Stomach (tissue), 9 donors: ENCODE measurements around the gene GPRC5B. TPM values are rescaled to one million over a fixed set of nuclear protein-coding genes. Genes with fewer than 3 reads are reported as not detected.
A peak's percentile ranks its signal among the peaks of the same experiment; 100 is the strongest.

Experiments
- DNase-seq, 2 donors: peaks; one replicate each; pipeline versions ENCODE4 v3.0.0 to v3.0.0-alpha.2; 2013 to 2019
- H3K27ac ChIP-seq, 5 donors: fragments of 200-600 bp in 4 of 5; sonication (generic) in 4 of 5; one replicate each; pipeline ENCODE4 v1.5.1; 2013 to 2019; ENCODE audit warnings: mild to moderate bottlenecking in 1 of 5, moderate library complexity in 1 of 5
- H3K27me3 ChIP-seq, 3 donors: fragments of 200-600 bp; sonication (generic); one replicate each; pipeline ENCODE4 v1.5.1; 2017 to 2019; ENCODE audit warnings: mixed run types in 1 of 3
- H3K36me3 ChIP-seq, 4 donors: fragments of 200-600 bp; sonication (generic); 1 replicate in 3 of 4; 2 replicates in 1 of 4; pipeline ENCODE4 v1.5.1; 2016 to 2019
- H3K4me1 ChIP-seq, 4 donors: fragments of 200-600 bp; sonication (generic); one replicate each; pipeline ENCODE4 v1.5.1; 2016 to 2019
- H3K4me3 ChIP-seq, 4 donors: fragments of 200-600 bp; sonication (generic) in 3 of 4; one replicate each; pipeline ENCODE4 v1.5.1; 2016 to 2019; ENCODE audit warnings: mild to moderate bottlenecking in 1 of 4
- H3K9me3 ChIP-seq, 4 donors: fragments of 200-600 bp; sonication (generic); one replicate each; pipeline ENCODE4 v1.5.1; 2016 to 2019
- EP300 ChIP-seq: sonication (generic); formaldehyde crosslinking; IDR thresholded peaks from one replicate; pipeline ENCODE4 v1.6.1; 2017; ENCODE audit warnings: antibody characterized with exemption
- POLR2A ChIP-seq, 4 donors: fragments of 450-650 bp; IDR thresholded peaks; one replicate each; pipeline ENCODE4 v1.6.1; 2016; ENCODE audit warnings: antibody characterized with exemption in 4 of 4, control low read depth in 2 of 4, mild to moderate bottlenecking in 1 of 4, moderate library complexity in 1 of 4
- POLR2AphosphoS5 ChIP-seq, 3 donors: sonication (generic); formaldehyde crosslinking; IDR thresholded peaks; one replicate each; pipeline ENCODE4 v1.6.1; 2016; ENCODE audit warnings: antibody characterized with exemption in 3 of 3
- WGBS, 5 donors: extraction: QIAGEN DNeasy Blood & Tissue Kit in 3 of 5; methylation state at CpG; one replicate each; pipeline versions ENCODE4 v1.1.5 to v1.1.7; 2013 to 2018; 5-methylcytosine and 5-hydroxymethylcytosine counted together
- intact Hi-C: fragments of 100-400 bp; cut with DNase I; formaldehyde crosslinking; loops from one replicate; pipeline ENCODE4 v1.15.1; 2023; ENCODE audit warnings: low total_unique reads
- polyA plus RNA-seq, 3 donors: library from polyadenylated mRNA; stranded (reverse); fragments of 200-250 nt; gene quantifications; one replicate each; pipeline ENCODE4 v1.2.3, GENCODE V29; 2013
- total RNA-seq, 5 donors: library from RNA; depleted of rRNA; stranded (reverse); fragments of >200 nt; gene quantifications; one replicate each; pipeline versions ENCODE4 v1.1.0 to v1.2.3, GENCODE V29; 2014 to 2016
- TF ChIP-seq, protein P1 (sequence below), 7 experiments: fragments of 450-650 bp in 4 of 7; fragments of 200-600 bp in 3 of 7; sonication (generic) in 3 of 7; IDR thresholded peaks; one replicate each; pipeline ENCODE4 v1.5.1; 2016 to 2019; ENCODE audit warnings: antibody characterized with exemption in 7 of 7, control low read depth in 2 of 7, mild to moderate bottlenecking in 1 of 7
- donor health status: healthy with polysubstance abuse.
- donor health status: Bipolar disorder and iron deficiency.
- donor health status: healthy.

GPRC5B gene
- total and polyA plus RNA-seq, 8 donors, result 6.1 to 77.2 (median 24.6) TPM

DNA sequence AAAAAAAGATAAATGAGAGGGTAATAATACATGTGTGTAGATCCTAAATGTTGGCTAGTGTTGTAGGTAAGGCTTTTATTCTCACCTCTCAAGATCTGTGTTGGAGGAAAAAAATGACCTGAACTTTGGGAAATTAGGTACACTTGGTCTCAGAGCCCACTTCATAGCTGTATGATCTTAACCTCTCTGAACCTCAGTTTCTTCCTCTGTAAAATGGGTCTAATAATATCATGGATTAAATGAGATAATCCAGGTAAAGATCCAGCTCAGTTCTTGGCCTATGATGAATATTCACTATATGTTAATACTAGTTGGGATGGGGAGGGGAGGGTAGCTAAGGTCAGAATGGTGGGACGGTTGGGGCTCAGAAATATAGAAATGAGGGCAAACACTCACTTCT lies 24.3 kb upstream of the GPRC5B start:
- no peak for TF ChIP-seq POLR2AphosphoS5 (IDR thresholded peaks at IDR 0.05)
- TF ChIP-seq POLR2A (IDR thresholded peaks at IDR 0.05), result no peak
- TF ChIP-seq EP300, result no peak
- TF ChIP-seq, protein P1, sequence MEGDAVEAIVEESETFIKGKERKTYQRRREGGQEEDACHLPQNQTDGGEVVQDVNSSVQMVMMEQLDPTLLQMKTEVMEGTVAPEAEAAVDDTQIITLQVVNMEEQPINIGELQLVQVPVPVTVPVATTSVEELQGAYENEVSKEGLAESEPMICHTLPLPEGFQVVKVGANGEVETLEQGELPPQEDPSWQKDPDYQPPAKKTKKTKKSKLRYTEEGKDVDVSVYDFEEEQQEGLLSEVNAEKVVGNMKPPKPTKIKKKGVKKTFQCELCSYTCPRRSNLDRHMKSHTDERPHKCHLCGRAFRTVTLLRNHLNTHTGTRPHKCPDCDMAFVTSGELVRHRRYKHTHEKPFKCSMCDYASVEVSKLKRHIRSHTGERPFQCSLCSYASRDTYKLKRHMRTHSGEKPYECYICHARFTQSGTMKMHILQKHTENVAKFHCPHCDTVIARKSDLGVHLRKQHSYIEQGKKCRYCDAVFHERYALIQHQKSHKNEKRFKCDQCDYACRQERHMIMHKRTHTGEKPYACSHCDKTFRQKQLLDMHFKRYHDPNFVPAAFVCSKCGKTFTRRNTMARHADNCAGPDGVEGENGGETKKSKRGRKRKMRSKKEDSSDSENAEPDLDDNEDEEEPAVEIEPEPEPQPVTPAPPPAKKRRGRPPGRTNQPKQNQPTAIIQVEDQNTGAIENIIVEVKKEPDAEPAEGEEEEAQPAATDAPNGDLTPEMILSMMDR (IDR thresholded peaks at IDR 0.05), result no peak

DNA sequence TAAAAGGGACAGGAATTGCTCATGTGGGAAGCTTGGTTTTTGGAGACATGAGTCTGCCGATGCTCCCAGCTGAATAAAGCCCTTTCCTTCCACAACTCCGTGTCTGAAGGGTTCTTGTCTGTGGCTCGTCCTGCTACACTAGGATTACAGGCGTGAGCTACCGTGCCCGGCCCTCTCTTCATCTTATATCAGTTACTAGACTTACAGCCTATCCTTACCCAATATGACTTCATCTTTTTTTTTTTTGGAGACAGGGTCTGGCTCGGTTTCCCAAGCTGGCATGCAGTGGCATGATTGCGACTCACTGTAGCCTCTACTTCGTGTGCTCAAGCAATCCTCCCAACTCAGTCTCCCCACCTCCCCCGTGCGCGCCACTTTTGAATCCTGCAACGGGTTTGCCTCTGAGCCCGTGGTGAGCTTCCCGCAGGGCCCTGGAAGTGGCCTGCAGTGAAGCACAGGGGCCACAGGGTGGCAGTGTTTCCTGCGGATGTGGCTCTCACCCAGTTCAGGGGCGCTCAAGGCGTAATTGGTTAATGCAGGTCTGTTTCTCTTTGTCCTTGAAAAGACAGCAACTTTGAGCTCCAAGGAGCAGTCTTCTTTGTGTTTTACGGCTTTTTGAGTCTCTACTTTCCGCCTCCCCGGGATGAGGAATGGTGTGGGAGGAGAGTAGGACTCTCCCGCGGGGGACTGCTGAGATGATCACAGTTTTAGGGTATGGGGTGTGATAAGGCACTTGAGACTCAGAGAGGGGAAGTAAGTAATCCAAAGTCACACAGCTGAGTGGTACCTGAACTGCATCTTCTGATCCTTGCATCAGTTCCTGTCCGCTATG lies 22.7 kb upstream of the GPRC5B start:
- Histone ChIP-seq H3K9me3 (no peaks in the 10 kb centered on the region), H3K36me3 (no peaks in the 10 kb centered on the region), H3K4me1 (peaks cover 0 to 7% (median 6%) of the 10 kb centered on the region in 4 donors), H3K27me3 (peaks cover 0 to 23% (median 0%) of the 10 kb centered on the region in 3 donors), H3K4me3 (peak overlapping the region in 1 of 4 donors; percentile 24), H3K27ac (no peak overlapping the region)
- WGBS, 5 donors, result 20 to 30% (median 24%) methylated on average over 24 of the region's 24 CpGs
- peak; percentile 79 to 88 for DNase-seq
- intact Hi-C loops, result no loop called here
- TF ChIP-seq POLR2A (IDR thresholded peaks at IDR 0.05) (no peak), POLR2AphosphoS5 (IDR thresholded peaks at IDR 0.05) (no peak), EP300 (no peak)
- TF ChIP-seq, protein P1 (IDR thresholded peaks at IDR 0.05), result peak in 5 of 7 experiments; percentile 87 to 95 (median 91)

More for the DNA sequence above, 24.3 kb upstream of the GPRC5B start:
- intact Hi-C loops, result no loop called here
- DNase-seq, result no peak
- Histone ChIP-seq H3K27ac (no peak overlapping the region), H3K9me3 (no peaks in the 10 kb centered on the region), H3K4me3 (no peak overlapping the region), H3K36me3 (no peaks in the 10 kb centered on the region), H3K27me3 (peaks cover 0 to 23% (median 0%) of the 10 kb centered on the region in 3 donors), H3K4me1 (peaks cover 0 to 7% (median 6%) of the 10 kb centered on the region in 4 donors)
- WGBS, 5 donors, result 65 to 93% (median 84%) methylated on average over 1 of the region's 1 CpG

- H3K36me3 ChIP-seq, result no peaks in the 10 kb centered on the region
- H3K9me3 ChIP-seq, result no peaks in the 10 kb centered on the region
- WGBS, 5 donors, result 67 to 78% (median 72%) methylated on average over 7 of the region's 7 CpGs
- TF ChIP-seq, protein P1 (IDR thresholded peaks at IDR 0.05), result no peak
- TF ChIP-seq POLR2AphosphoS5 (IDR thresholded peaks at IDR 0.05) (no peak), EP300 (no peak), POLR2A (IDR thresholded peaks at IDR 0.05) (no peak)
- intact Hi-C loops, result no loop called here
- H3K4me3 ChIP-seq, result no peak overlapping the region
- DNase-seq, result no peak
- no peak overlapping the region for H3K27ac ChIP-seq
- no peaks in the 10 kb centered on the region for H3K4me1 ChIP-seq
- H3K27me3 ChIP-seq, result peaks cover 0 to 15% (median 0%) of the 10 kb centered on the region in 3 donors
Observed at GRCh38 chr16:19901164-19901563, 16.5 kb upstream of the GPRC5B start.

GRCh38 chr16:19899605-19899955 lies 14.9 kb upstream of the GPRC5B start:
- Histone ChIP-seq H3K27me3 (peaks cover 0 to 15% (median 0%) of the 10 kb centered on the region in 3 donors), H3K4me3 (no peak overlapping the region), H3K27ac (no peak overlapping the region), H3K9me3 (no peaks in the 10 kb centered on the region), H3K36me3 (no peaks in the 10 kb centered on the region), H3K4me1 (no peaks in the 10 kb centered on the region)
- intact Hi-C loops, result no loop called here
- WGBS, 5 donors, result 55 to 66% (median 59%) methylated on average over 5 of the region's 5 CpGs
- DNase-seq, result no peak
- TF ChIP-seq, protein P1 (IDR thresholded peaks at IDR 0.05), result peak in 1 of 7 experiments; percentile 0
- no peak for TF ChIP-seq POLR2AphosphoS5 (IDR thresholded peaks at IDR 0.05)
